ENCODE results near the gene ZBTB16. TPM values are rescaled to one million over a fixed set of nuclear protein-coding genes. Genes with fewer than 3 reads are reported as not detected.

Gene ZBTB16
- total RNA-seq, 1 experiment from 2014 or later: 0.44 TPM

DNA sequence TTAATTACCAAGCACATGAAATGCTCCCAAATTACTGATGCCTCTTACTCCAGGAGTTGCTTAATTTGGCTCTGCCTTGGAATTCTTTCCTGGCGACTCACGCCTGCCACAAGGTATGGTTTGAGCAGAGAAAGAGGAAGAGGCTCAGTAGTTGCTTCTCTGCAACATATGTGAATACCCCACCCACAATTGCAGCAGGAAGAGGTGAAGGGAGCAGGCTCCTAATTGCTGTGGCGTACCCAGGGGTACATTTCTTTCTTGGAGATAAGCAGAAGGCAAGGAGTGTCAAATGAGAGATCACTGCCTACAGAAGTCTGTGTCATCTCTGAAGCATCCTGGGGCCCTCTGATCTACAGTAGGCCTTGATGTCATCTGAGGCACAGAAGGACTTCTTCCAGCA lies 226.1 kb downstream of the ZBTB16 start:
- Histone ChIP-seq H3K4me2 (no peak overlapping the region), H2AFZ (no peak overlapping the region)

DNA sequence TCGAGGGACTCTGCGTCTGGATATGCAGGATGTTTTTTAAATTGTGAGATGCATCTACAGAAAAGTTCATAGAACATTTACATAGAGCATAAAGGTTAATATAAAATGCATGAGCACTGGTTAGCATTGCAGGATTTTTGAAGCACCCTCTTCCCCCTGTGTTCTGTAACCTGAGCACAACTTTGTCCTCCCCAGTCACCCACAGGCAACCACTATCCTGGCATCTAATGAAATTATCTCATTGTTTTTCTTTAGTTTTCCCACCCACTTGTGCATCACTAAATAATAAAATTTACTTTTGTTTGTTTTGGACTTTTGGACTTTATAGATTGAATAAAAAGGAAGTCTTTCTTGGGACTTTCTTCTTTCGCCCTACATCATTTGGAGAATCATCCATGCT lies 226.7 kb downstream of the ZBTB16 start:
- Histone ChIP-seq H3K79me2 (ENCODE audit: low read depth) (no peaks in the 10 kb centered on the region), H4K20me1 (ENCODE audit: insufficient read depth) (no peaks in the 10 kb centered on the region), H3K36me3 (ENCODE audit: low read depth) (no peaks in the 10 kb centered on the region), H3K9me2 (ENCODE audit: insufficient read depth) (no peaks in the 10 kb centered on the region), H3K4me2 (no peak overlapping the region), H2AFZ (no peak overlapping the region), H3K27me3 (ENCODE audit: insufficient read depth, low read depth) (0 out of 2 replicates have a peak, but pooled peaks cover 7% of the 10 kb centered on the region), H3K9me3 (ENCODE audit: insufficient read depth, low read depth) (no peaks in the 10 kb centered on the region), H3K4me3 (no peak overlapping the region), H3K27ac (no peak overlapping the region), H3K4me1 (replicated peaks; ENCODE audit: insufficient read depth) (no peaks in the 10 kb centered on the region), H3F3A (ENCODE audit: insufficient read depth, low read depth) (no peaks in the 10 kb centered on the region)
- CTCF ChIA-PET: no interaction called here
- no TSS peak for BruUV-seq (replicated peaks)
- DNase-seq: no peak
- no peak for TF ChIP-seq EZH2 (IDR thresholded peaks at IDR 0.05; ENCODE audit: low read depth)
- TF ChIP-seq, protein P1, sequence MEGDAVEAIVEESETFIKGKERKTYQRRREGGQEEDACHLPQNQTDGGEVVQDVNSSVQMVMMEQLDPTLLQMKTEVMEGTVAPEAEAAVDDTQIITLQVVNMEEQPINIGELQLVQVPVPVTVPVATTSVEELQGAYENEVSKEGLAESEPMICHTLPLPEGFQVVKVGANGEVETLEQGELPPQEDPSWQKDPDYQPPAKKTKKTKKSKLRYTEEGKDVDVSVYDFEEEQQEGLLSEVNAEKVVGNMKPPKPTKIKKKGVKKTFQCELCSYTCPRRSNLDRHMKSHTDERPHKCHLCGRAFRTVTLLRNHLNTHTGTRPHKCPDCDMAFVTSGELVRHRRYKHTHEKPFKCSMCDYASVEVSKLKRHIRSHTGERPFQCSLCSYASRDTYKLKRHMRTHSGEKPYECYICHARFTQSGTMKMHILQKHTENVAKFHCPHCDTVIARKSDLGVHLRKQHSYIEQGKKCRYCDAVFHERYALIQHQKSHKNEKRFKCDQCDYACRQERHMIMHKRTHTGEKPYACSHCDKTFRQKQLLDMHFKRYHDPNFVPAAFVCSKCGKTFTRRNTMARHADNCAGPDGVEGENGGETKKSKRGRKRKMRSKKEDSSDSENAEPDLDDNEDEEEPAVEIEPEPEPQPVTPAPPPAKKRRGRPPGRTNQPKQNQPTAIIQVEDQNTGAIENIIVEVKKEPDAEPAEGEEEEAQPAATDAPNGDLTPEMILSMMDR (conservative IDR thresholded peaks at IDR 0.05): no peak
- intact Hi-C loops (cut with micrococcal nuclease; ENCODE audit: unreplicated experiment): no loop called here
- POLR2A ChIA-PET (ENCODE audit: unreplicated experiment): no interaction called here

More for the DNA sequence above, 226.1 kb downstream of the ZBTB16 start:
- BruUV-seq (replicated peaks): no TSS peak
- Histone ChIP-seq H3K36me3 (ENCODE audit: low read depth) (no peaks in the 10 kb centered on the region), H3K4me3 (no peak overlapping the region), H3K9me2 (ENCODE audit: insufficient read depth) (no peaks in the 10 kb centered on the region), H3K9me3 (ENCODE audit: insufficient read depth, low read depth) (no peaks in the 10 kb centered on the region), H4K20me1 (ENCODE audit: insufficient read depth) (no peaks in the 10 kb centered on the region), H3K79me2 (ENCODE audit: low read depth) (no peaks in the 10 kb centered on the region), H3K4me1 (replicated peaks; ENCODE audit: insufficient read depth) (no peaks in the 10 kb centered on the region), H3F3A (ENCODE audit: insufficient read depth, low read depth) (no peaks in the 10 kb centered on the region), H3K27me3 (ENCODE audit: insufficient read depth, low read depth) (0 out of 2 replicates have a peak, but pooled peaks cover under 1% of the 10 kb centered on the region), H3K27ac (no peak overlapping the region)
- TF ChIP-seq EZH2 (IDR thresholded peaks at IDR 0.05; ENCODE audit: low read depth): no peak
- TF ChIP-seq, protein P1 (conservative IDR thresholded peaks at IDR 0.05): no peak
- CTCF ChIA-PET: no interaction called here
- POLR2A ChIA-PET (ENCODE audit: unreplicated experiment): no interaction called here
- DNase-seq: no peak
- intact Hi-C loops (cut with micrococcal nuclease; ENCODE audit: unreplicated experiment): no loop called here

DNA sequence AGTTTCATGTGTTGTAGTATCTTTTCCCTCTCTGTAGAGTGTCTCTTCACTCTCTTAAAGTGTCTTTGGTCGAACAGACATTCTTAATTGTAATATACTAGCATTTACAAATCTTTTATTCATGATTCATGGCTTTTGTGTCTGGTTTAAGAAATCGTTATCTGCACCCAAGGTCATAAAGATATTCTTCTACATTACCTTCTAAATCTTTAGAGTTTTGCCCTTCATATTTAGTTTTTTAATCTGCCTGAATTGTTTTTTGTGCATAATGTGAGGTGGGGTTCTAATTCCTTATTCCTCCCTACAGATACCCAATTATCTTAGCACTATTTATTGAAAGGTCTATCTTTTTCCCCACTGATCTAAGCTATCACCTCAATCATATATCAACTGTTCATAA lies 227.6 kb downstream of the ZBTB16 start:
- no peaks in the 10 kb centered on the region for H3K79me2 ChIP-seq (ENCODE audit: low read depth)
- H4K20me1 ChIP-seq (ENCODE audit: insufficient read depth): no peaks in the 10 kb centered on the region
- 0 out of 2 replicates have a peak, but pooled peaks cover 8% of the 10 kb centered on the region for H3K27me3 ChIP-seq (ENCODE audit: insufficient read depth, low read depth)
- ChIA-PET CTCF (no interaction called here), POLR2A (ENCODE audit: unreplicated experiment) (no interaction called here)
- no peak overlapping the region for H2AFZ ChIP-seq
- no peaks in the 10 kb centered on the region for H3F3A ChIP-seq (ENCODE audit: insufficient read depth, low read depth)
- BruUV-seq (replicated peaks): no TSS peak
- H3K36me3 ChIP-seq (ENCODE audit: low read depth): no peaks in the 10 kb centered on the region
- no peak for DNase-seq
- H3K4me2 ChIP-seq: no peak overlapping the region
- H3K4me1 ChIP-seq (replicated peaks; ENCODE audit: insufficient read depth): no peaks in the 10 kb centered on the region
- no peak overlapping the region for H3K4me3 ChIP-seq
- TF ChIP-seq, protein P1 (conservative IDR thresholded peaks at IDR 0.05): no peak
- TF ChIP-seq EZH2 (IDR thresholded peaks at IDR 0.05; ENCODE audit: low read depth): no peak
- intact Hi-C loops (cut with micrococcal nuclease; ENCODE audit: unreplicated experiment): no loop called here
- H3K27ac ChIP-seq: no peak overlapping the region
- no peaks in the 10 kb centered on the region for H3K9me3 ChIP-seq (ENCODE audit: insufficient read depth, low read depth)
- H3K9me2 ChIP-seq (ENCODE audit: insufficient read depth): no peaks in the 10 kb centered on the region
